ENCODE measurements around the gene NOC4L.

DNA sequence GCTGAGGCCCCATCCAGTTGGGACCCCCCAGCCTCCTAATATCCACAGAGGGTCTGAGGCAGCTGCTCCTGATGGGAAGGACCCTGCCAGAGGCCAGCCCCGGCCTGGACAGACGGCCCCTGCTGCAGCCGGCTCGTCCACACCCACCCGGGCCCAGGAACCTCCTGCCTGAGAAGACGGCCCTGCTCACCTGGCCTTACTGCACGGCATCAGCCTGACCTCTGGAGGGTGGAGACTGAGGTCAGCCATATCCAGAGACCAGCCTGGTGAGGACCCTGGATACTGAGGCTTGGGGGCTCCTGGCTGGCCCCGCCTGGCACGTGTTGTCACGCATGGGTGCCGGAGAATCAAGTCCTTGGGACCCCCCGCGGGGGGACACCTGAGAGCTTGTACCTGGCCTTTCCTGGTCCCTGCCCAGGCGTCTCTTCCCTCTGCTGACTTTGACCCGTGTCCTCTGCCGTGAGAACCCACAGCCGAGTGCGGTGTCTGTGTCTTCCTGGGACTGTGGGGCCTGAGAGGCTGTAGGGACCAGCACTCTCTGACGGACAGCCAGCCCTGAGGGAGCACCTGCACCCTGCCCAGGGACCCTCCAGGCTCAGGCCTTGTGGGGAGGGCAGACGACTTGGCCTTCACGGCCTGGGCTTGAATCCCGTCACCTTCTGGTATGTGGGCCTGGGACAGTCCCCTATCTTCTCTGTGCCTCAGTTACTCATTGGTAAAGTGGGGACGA, 57.3 kb downstream of the NOC4L start:
- TF ChIP-seq, protein P1, sequence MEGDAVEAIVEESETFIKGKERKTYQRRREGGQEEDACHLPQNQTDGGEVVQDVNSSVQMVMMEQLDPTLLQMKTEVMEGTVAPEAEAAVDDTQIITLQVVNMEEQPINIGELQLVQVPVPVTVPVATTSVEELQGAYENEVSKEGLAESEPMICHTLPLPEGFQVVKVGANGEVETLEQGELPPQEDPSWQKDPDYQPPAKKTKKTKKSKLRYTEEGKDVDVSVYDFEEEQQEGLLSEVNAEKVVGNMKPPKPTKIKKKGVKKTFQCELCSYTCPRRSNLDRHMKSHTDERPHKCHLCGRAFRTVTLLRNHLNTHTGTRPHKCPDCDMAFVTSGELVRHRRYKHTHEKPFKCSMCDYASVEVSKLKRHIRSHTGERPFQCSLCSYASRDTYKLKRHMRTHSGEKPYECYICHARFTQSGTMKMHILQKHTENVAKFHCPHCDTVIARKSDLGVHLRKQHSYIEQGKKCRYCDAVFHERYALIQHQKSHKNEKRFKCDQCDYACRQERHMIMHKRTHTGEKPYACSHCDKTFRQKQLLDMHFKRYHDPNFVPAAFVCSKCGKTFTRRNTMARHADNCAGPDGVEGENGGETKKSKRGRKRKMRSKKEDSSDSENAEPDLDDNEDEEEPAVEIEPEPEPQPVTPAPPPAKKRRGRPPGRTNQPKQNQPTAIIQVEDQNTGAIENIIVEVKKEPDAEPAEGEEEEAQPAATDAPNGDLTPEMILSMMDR (IDR thresholded peaks at IDR 0.05): no peak
- no peak for TF ChIP-seq POLR2A (IDR thresholded peaks at IDR 0.05)

All from body of pancreas (tissue), 4 donors.